GM19239 (cell line): ENCODE data around the gene RRM2.

Source experiments
- DNase-seq: peaks from one replicate; pipeline ENCODE4 v3.0.0; 2011; ENCODE audit warnings: low spot score; ENCODE audit not compliant: insufficient read length
- FAIRE-seq: peaks from 2 replicates; lab custom pipeline; 2011; peaks lifted over from hg19 to GRCh38; lab: Jason Lieb, UNC

RRM2 gene

DNA sequence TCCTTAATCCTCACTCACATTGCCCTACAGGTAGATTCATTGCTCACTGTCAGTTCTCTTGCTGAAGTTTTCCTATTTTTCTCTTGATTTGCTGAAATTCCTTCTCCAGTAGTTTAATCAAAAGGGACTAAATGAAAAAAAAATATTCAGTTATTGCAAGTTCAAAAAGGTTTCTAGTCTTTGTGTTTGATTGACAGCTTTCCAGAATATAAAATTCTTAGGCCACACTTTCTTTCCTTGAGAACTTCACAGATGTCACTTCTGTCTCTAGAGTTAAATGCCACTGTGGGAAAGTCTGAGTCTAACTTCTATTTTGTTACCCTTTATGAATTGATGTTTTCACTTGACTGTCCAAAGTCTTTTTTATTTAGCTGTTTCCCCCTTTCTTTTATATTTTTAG, 25.7 kb downstream of the RRM2 start:
- no peak for FAIRE-seq

GRCh38 chr2:10149635-10150034, 27.1 kb downstream of the RRM2 start:
- DNase-seq, result no peak

More for the DNA sequence above, 25.7 kb downstream of the RRM2 start:
- no peak for DNase-seq

DNA sequence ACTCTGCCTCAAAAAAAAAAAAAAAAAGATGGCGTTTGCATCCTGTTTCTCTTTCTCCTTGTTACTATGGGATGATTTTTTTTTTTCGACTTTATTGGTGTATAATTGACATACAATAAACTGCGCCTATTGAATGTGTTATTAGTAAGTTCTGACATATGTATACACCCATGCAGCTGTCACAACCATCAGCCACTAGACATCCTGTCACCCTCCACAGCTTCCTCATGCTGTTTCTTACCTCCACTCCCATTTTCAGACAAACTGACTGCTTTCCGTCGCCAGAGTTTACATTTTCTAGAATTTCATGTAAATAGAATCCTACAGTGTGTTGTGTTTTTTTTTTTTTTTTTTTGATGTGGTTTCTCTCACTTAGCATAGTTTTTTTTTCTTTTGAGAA, 27.9 kb downstream of the RRM2 start:
- no peak for FAIRE-seq
- DNase-seq, result no peak

More at GRCh38 chr2:10149635-10150034, 27.1 kb downstream of the RRM2 start:
- FAIRE-seq, result no peak

- FAIRE-seq, result no peak
- no peak for DNase-seq
These were observed 28.9 kb downstream of the RRM2 start for GRCh38 chr2:10151462-10151861.

GRCh38 chr2:10157293-10157692, 34.8 kb downstream of the RRM2 start:
- no peak for DNase-seq
- no peak for FAIRE-seq

DNA sequence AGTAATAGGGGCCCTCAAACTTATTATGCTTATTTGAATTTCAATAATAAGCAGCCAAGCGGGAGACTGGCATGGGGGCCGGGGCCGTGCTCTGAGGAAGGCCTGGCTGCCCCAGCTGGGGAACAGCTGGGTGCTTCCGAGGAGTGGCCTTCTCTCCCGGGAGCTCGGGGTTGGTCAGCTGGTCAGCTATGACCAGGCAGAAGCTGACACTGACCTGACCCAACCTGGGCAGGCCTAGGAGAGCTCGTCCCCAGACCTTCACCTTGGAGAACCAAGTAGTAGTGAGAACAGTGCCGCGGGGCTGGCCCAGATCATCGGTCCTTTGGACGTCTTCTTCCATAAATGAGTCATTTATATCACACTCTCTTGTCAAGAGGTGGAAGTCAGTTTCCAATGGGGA, 36.1 kb downstream of the RRM2 start:
- no peak for DNase-seq
- no peak for FAIRE-seq

GRCh38 chr2:10159086-10159485, 36.5 kb downstream of the RRM2 start:
- FAIRE-seq (no peak), DNase-seq (no peak)

DNA sequence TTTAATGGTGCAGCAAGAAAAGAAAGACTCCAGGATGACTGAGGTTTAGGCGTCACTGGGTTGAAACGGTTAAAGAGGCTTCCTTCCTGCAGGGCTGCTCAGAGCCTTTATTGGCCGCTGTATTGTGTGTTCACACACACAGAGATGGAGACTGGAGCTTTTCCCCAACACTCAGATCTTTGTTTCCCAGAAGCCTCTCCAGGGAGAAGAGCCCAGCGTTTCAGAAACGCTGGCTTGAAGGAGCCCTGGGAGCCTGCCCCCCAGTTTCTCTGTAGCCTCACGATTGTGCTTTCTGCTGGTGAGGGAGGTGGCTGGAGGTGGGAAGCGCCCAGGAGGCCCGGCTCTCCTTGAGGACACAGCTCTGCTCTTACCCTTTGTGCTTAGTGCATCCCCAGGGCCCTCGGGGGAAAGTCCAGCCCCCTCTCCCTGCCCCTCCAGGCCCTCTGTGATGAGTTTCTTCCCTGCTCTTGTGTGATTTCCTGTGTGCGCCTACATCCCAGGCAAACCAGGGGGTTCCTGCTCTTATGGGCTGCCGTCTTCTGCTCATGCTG, 37.1 kb downstream of the RRM2 start:
- FAIRE-seq (no peak), DNase-seq (no peak)

DNA sequence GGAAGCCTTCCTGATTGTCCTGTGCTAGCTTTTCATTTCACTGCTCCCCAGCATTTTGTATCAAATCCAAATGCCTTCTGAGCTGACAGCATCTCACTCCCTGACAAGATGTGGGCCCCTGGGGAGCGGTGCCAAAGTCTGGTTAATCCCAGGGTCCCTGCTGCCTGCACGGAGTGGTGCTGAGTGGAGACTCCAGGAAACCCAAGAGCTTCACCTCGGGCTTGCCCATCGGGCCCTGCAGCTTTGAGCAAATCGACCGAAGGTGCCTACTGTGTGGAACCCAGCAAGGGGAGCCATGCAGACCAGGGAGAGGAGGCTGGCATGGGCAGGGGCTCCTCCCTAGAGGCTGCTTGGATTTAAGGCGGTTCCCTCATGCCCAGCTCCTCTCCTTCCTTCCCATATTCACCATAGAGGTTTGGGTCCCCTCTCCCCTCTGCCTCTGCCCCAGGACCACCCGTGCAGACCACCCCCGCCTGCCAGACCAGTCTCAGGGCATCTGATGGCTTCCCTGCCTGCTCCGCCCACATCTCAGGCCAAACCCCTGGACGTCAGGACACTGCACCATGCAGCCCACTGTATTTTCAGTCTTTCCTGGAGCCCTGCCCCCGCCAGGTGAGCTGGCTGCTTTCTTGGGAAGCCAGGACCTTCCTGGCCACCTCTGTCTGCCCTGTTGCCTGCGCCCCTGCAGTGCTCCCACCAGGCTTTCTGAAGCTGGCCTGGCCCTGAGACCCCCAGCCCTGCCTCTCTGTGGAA, 37.8 kb downstream of the RRM2 start:
- DNase-seq, result no peak
- no peak for FAIRE-seq

GRCh38 chr2:10161206-10161931, 38.8 kb downstream of the RRM2 start:
- no peak for DNase-seq
- FAIRE-seq, result no peak

DNA sequence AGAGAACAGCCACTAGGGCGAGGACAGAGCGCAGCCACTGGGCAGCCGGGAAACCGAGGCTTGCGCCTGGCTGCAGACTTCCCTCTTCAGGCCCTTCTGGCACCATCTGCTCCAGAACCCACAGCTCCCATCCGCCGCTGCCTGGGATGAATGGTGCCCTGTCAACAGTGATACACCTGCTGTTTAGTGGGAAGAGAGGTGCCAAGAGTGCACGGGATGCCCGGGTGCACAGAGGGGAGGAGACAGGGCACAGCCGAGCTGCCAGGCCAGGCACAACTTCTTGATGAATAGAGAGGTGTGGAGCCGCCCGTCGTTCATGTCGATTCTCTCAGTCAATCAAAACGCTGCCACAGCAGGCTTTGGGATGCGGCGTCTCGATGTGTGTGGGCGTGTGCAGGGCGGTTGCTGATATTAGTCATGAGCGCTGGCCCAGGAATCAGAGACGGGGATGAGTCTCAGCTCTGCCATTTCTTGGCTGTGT, 39.5 kb downstream of the RRM2 start:
- FAIRE-seq (no peak), DNase-seq (no peak)

DNA sequence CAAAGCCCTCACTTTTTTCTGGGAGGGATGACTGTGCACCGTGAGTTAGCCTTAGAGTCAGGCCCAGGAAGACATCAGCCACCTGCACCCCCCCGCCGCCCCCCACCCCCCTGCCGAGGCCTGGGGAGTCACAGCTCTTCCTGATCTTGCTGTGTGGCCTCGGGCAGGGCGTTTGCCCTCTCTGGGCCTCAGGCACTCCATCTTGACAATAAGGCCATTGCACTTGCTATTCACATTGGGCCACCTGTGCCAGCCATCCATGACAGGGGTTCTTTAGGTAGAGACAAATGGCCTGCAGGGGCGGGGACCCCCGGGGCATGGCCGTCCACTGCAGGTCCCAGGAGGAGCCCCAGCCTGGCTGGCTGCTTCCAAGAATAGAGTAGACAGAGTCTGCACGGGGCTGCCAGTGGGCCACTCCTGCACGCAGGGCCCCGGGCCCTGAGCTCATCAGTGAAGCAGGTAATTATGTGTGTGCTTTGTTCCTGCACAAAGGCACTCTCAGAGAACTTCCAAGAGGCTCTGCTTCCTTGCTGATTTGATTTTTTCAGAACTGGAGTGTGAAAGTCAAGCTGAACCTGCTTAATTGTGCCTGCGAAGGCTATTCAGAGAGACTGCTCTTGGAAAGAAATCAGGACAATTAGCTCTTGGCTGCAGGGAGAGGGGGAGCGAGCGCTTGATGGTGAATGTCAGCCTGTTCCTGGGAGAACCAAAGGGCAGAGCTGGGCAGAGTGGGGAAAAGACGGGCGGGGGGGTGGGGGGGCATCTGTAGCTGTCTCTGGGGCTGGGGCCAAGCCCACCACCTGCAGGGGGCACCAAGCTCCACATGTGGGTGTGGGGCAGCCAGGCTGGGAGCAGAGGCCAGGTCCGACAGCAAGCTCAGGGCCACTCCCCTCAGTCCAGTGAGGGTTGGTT, 40.3 kb downstream of the RRM2 start:
- DNase-seq, result no peak
- no peak for FAIRE-seq

- DNase-seq (no peak), FAIRE-seq (no peak)
These were observed 41.3 kb downstream of the RRM2 start for GRCh38 chr2:10163498-10164486.

- DNase-seq (no peak), FAIRE-seq (no peak)
These were observed 42.1 kb downstream of the RRM2 start for GRCh38 chr2:10164601-10165000.

DNA sequence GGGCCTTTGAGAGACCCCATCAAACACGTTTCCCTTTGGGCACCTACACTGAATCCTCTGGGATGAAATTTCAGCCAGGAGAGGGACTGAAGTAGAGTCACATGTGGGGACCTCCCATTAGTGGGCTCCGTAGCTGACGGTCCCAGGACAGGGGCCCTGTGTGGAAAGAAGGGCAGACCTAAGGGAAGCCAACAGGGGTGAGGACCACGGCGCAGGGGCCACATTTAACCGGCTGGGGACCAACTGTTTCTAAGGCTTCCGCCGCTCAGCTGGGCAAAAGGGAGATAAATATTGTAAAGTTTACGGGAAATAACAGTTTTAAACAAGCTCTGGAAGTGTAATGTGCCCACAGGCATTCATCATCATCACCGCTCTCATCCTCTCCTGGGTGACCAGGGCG, 42.7 kb downstream of the RRM2 start:
- FAIRE-seq, result no peak
- no peak for DNase-seq

- DNase-seq, result no peak
- FAIRE-seq, result no peak
These were observed 43.5 kb downstream of the RRM2 start for GRCh38 chr2:10165861-10166675.

DNA sequence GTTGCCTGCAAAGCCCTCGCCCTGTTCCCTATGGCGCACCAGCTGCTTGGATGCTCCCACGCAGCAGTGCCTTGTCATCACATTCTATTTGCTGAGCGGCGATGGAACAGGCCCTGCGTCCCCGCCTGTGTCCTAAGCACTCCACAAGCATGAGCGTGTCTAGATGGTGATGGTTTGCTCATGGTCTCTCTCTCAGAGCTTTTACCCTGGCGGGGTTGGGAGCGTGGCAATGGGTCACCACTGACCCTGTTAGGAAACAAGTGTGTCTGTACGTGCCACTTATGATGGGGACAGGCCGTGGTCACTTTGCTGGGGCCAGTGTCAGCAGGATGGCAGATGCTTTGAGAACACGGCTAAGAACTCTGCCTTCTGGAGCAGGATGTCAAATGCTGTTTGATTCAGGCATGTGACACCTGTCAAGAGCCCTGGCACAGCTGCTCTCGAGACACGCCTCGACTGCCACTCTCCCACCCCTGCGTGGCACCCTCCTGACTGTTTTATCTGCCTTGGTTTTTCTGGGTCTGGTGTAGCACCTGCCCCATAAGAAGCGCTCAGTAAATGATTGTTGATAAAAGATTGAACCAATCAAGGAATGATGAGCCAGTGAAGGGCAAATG, 44.2 kb downstream of the RRM2 start:
- DNase-seq (no peak), FAIRE-seq (no peak)

DNA sequence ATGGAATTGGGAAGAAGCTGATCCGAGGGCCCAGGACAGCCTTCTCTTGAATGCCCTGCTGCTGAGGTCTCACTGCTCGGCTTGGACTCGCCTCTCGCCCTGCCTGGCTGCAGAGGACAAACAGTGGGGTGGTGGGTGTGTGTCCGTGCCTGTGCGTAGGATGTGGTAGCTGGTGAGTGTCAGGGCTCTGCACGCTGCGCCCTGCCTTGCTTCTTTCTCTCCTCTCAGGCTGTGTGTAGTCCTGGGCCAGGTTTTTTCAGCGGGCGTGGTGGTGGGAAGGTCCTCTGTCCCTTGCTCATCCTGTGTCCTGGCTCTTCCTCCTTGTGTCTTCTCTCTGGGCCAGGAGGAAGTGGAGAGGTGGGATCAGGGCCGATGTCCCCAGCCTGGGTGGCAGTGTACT, 44.8 kb downstream of the RRM2 start:
- FAIRE-seq (no peak), DNase-seq (no peak)
